NCI-H1417 treated with DMSO at 0.1 percent for 48 hours (cell line): Measurements from ENCODE around the gene HSPG2.

Experiments used
- DNase-seq: peaks from one replicate; lab custom pipeline; 2025; lab: John Stamatoyannopoulos, UW

The HSPG2 gene

GRCh38 chr1:21898326-21899200, 38.5 kb downstream of the HSPG2 start:
- no peak for DNase-seq

GRCh38 chr1:21897844-21898243, 39.3 kb downstream of the HSPG2 start:
- DNase-seq: no peak

- DNase-seq: no peak
Measured at GRCh38 chr1:21896652-21897532, 40.2 kb downstream of the HSPG2 start.

- DNase-seq: no peak
Measured at GRCh38 chr1:21896026-21896425, 41.1 kb downstream of the HSPG2 start.

- no peak for DNase-seq
Measured at GRCh38 chr1:21894034-21894881, 42.9 kb downstream of the HSPG2 start.

GRCh38 chr1:21893046-21893805, 43.9 kb downstream of the HSPG2 start:
- DNase-seq: no peak

- no peak for DNase-seq
Measured at GRCh38 chr1:21891621-21892479, 45.3 kb downstream of the HSPG2 start.

GRCh38 chr1:21891081-21891480, 46.0 kb downstream of the HSPG2 start:
- DNase-seq: no peak

GRCh38 chr1:21888500-21888899, 48.6 kb downstream of the HSPG2 start:
- DNase-seq: no peak

GRCh38 chr1:21887796-21888195, 49.3 kb downstream of the HSPG2 start:
- no peak for DNase-seq

GRCh38 chr1:21887216-21887736, 49.8 kb downstream of the HSPG2 start:
- no peak for DNase-seq

- DNase-seq: no peak
Measured at GRCh38 chr1:21886486-21887215, 50.5 kb downstream of the HSPG2 start.

- no peak for DNase-seq
Measured at GRCh38 chr1:21885236-21886037, 51.7 kb downstream of the HSPG2 start.

GRCh38 chr1:21884456-21885235, 52.5 kb downstream of the HSPG2 start:
- DNase-seq: no peak

GRCh38 chr1:21882721-21883415, 54.2 kb downstream of the HSPG2 start:
- no peak for DNase-seq

- DNase-seq: no peak
Measured at GRCh38 chr1:21881250-21881649, 55.9 kb downstream of the HSPG2 start.

- no peak for DNase-seq
Measured at GRCh38 chr1:21880619-21880970, 56.5 kb downstream of the HSPG2 start.
